ENCODE data around the gene RIN3. TPM values are rescaled to one million over a fixed set of nuclear protein-coding genes. Genes with fewer than 3 reads are reported as not detected.

RIN3 gene
- total RNA-seq, 4 donors from 2014 or later, result 3.0 to 8.7 (median 7.5) TPM

GRCh38 chr14:92560106-92560865 lies 46.7 kb downstream of the RIN3 start:
- intact Hi-C loops (cut with DNase I; ENCODE audit: low total_unique reads), result no loop called here
- WGBS, 2 donors, result 90 to 92% methylated on average over 15 of the region's 15 CpGs
- no peak for TF ChIP-seq CTCF (IDR thresholded peaks at IDR 0.05)
- no peak for TF ChIP-seq POLR2A (IDR thresholded peaks at IDR 0.05)
- no peak overlapping the region for H3K4me3 ChIP-seq (ENCODE audit: low read depth, poor library complexity, severe bottlenecking)
- DNase-seq (ENCODE audit: low spot score in 2 of 2), result no peak

GRCh38 chr14:92561906-92562479 lies 48.4 kb downstream of the RIN3 start:
- intact Hi-C loops (cut with DNase I; ENCODE audit: low total_unique reads), result no loop called here
- TF ChIP-seq POLR2A (IDR thresholded peaks at IDR 0.05) (no peak), CTCF (IDR thresholded peaks at IDR 0.05) (no peak)
- WGBS, 2 donors, result 93% methylated on average over 6 of the region's 6 CpGs
- DNase-seq (ENCODE audit: low spot score in 2 of 2), result no peak
- H3K4me3 ChIP-seq (ENCODE audit: low read depth, poor library complexity, severe bottlenecking), result no peak overlapping the region

- intact Hi-C loops (cut with DNase I; ENCODE audit: low total_unique reads), result no loop called here
- TF ChIP-seq CTCF (IDR thresholded peaks at IDR 0.05) (no peak), POLR2A (IDR thresholded peaks at IDR 0.05) (no peak)
- 14 to 25% methylated on average over 1 of the region's 1 CpG for WGBS, 2 donors
- H3K4me3 ChIP-seq (ENCODE audit: low read depth, poor library complexity, severe bottlenecking), result no peak overlapping the region
- no peak for DNase-seq (ENCODE audit: low spot score in 2 of 2)
Observed at GRCh38 chr14:92563359-92563758, 49.8 kb downstream of the RIN3 start.

- intact Hi-C loops (cut with DNase I; ENCODE audit: low total_unique reads), result no loop called here
- no peak for DNase-seq (ENCODE audit: low spot score in 2 of 2)
- WGBS, 2 donors, result 85 to 97% methylated on average over 1 of the region's 1 CpG
- TF ChIP-seq POLR2A (IDR thresholded peaks at IDR 0.05) (no peak), CTCF (IDR thresholded peaks at IDR 0.05) (no peak)
- no peak overlapping the region for H3K4me3 ChIP-seq (ENCODE audit: low read depth, poor library complexity, severe bottlenecking)
Observed at GRCh38 chr14:92563765-92564285, 50.2 kb downstream of the RIN3 start.

- no peak overlapping the region for H3K4me3 ChIP-seq (ENCODE audit: low read depth, poor library complexity, severe bottlenecking)
- TF ChIP-seq POLR2A (IDR thresholded peaks at IDR 0.05) (no peak), CTCF (IDR thresholded peaks at IDR 0.05) (no peak)
- WGBS, 2 donors, result 81 to 84% methylated on average over 13 of the region's 13 CpGs
- no peak for DNase-seq (ENCODE audit: low spot score in 2 of 2)
- intact Hi-C loops (cut with DNase I; ENCODE audit: low total_unique reads), result no loop called here
Observed at GRCh38 chr14:92564344-92565039, 50.9 kb downstream of the RIN3 start.
